HepG2 (cell line): ENCODE data around the gene TMBIM1. TPM values are rescaled to one million over a fixed set of nuclear protein-coding genes. Genes with fewer than 3 reads are reported as not detected.
A peak's percentile ranks its signal among the peaks of the same experiment; 100 is the strongest.

Source experiments
- ATF6 ChIP-seq: sonication (generic); formaldehyde crosslinking; conservative IDR thresholded peaks from 2 replicates; pipeline ENCODE4 v1.4.0; 2020; ENCODE audit warnings: missing genetic modification reagents
- BCLAF1 ChIP-seq: fragments of 450-650 bp; IDR thresholded peaks from 2 replicates; pipeline ENCODE4 v1.6.1; 2017; ENCODE audit warnings: mild to moderate bottlenecking
- FOXK1 ChIP-seq: sonication (generic); formaldehyde crosslinking; IDR thresholded peaks from 2 replicates; pipeline ENCODE4 v1.4.0; 2020; ENCODE audit warnings: low read depth, missing genetic modification reagents, borderline replicate concordance
- FOXK2 ChIP-seq: fragments of 450-650 bp; IDR thresholded peaks from 2 replicates; pipeline ENCODE4 v1.6.1; 2016
- HDAC6 ChIP-seq: fragments of 200-600 bp; sonication (generic); IDR thresholded peaks from 2 replicates; pipeline ENCODE4 v1.7.0; 2017; ENCODE audit warnings: mild to moderate bottlenecking, antibody characterized with exemption, low read length, low read depth
- MAF1 ChIP-seq: sonication (generic); formaldehyde crosslinking; IDR thresholded peaks from 2 replicates; pipeline ENCODE4 v1.5.0; 2020; ENCODE audit warnings: missing genetic modification reagents, borderline replicate concordance
- MAZ ChIP-seq, 2 experiments: sonication (generic) in 1 of 2; formaldehyde crosslinking in 1 of 2; IDR thresholded peaks; 2 replicates each; pipeline versions ENCODE4 v1.5.0 to v1.6.1; 2012 to 2020; ENCODE audit warnings: low read depth in 2 of 2, mild to moderate bottlenecking in 2 of 2, borderline replicate concordance in 1 of 2, improper control_type of control experiment in 1 of 2, low read length in 1 of 2, missing genetic modification reagents in 1 of 2, moderate library complexity in 1 of 2
- MYC ChIP-seq: sonication (generic); formaldehyde crosslinking; IDR thresholded peaks from 2 replicates; pipeline ENCODE4 v1.9.0; 2021; ENCODE audit warnings: missing genetic modification reagents, borderline replicate concordance
- PAF1 ChIP-seq: IDR thresholded peaks from 2 replicates; pipeline ENCODE4 v1.6.1; 2016; ENCODE audit warnings: missing genetic modification reagents, missing compliant biosample characterization
- SAP130 ChIP-seq: IDR thresholded peaks from 2 replicates; pipeline ENCODE4 v1.6.1; 2016; ENCODE audit warnings: low read depth
- SRY ChIP-seq: sonication (generic); formaldehyde crosslinking; IDR thresholded peaks from 2 replicates; pipeline ENCODE4 v1.8.0; 2022; ENCODE audit warnings: mild to moderate bottlenecking, missing genetic modification reagents
- ZBTB34 ChIP-seq: sonication (generic); formaldehyde crosslinking; IDR thresholded peaks from 2 replicates; pipeline ENCODE4 v1.8.0; 2022; ENCODE audit warnings: mild to moderate bottlenecking, missing genetic modification reagents
- ZFP41 ChIP-seq: sonication (generic); formaldehyde crosslinking; IDR thresholded peaks from 2 replicates; pipeline ENCODE4 v1.4.0; 2020; ENCODE audit warnings: mild to moderate bottlenecking, missing genetic modification reagents, borderline replicate concordance
- ZKSCAN1 ChIP-seq: fragments of 150-350 bp; IDR thresholded peaks from 2 replicates; pipeline ENCODE4 v1.6.1; 2014; ENCODE audit warnings: low read length
- ZKSCAN5 ChIP-seq: sonication (generic); formaldehyde crosslinking; IDR thresholded peaks from 2 replicates; pipeline ENCODE4 v1.5.1; 2020; ENCODE audit warnings: mild to moderate bottlenecking, missing genetic modification reagents
- ZNF18 ChIP-seq: sonication (generic); formaldehyde crosslinking; IDR thresholded peaks from 2 replicates; pipeline ENCODE4 v1.8.0; 2022; ENCODE audit warnings: mild to moderate bottlenecking, missing genetic modification reagents; ENCODE audit not compliant: insufficient replicate concordance
- ZNF225 ChIP-seq: sonication (generic); formaldehyde crosslinking; IDR thresholded peaks from 2 replicates; pipeline ENCODE4 v1.4.0; 2020; ENCODE audit warnings: mild to moderate bottlenecking, missing genetic modification reagents
- ZNF317 ChIP-seq: sonication (generic); formaldehyde crosslinking; IDR thresholded peaks from 2 replicates; pipeline ENCODE4 v1.5.0; 2020; ENCODE audit warnings: mild to moderate bottlenecking, missing genetic modification reagents
- ZNF570 ChIP-seq: sonication (generic); formaldehyde crosslinking; IDR thresholded peaks from 2 replicates; pipeline ENCODE4 v1.4.0; 2020; ENCODE audit warnings: mild to moderate bottlenecking, missing genetic modification reagents, borderline replicate concordance
- ZNF775 ChIP-seq: sonication (generic); formaldehyde crosslinking; IDR thresholded peaks from 2 replicates; pipeline ENCODE4 v1.4.0; 2020; ENCODE audit warnings: missing genetic modification reagents, mild to moderate bottlenecking, moderate library complexity, borderline replicate concordance
- polyA plus RNA-seq, 8 experiments: library from polyadenylated mRNA; depleted of rRNA in 3 of 8; stranded (reverse) in 7 of 8; unstranded in 1 of 8; fragments of >200 nt; fragmentation: Illumina TruSeq in 4 of 8; extraction: Trizol in 4 of 8; gene quantifications; 2 replicates each; pipeline versions ENCODE4 v1.2.1 to v1.2.3, GENCODE V29; 2011 to 2016; ENCODE audit warnings: low read depth in 4 of 8, missing spikeins in 1 of 8, mixed read lengths in 1 of 8; ENCODE audit not compliant: insufficient read depth in 1 of 8
- total RNA-seq, 5 experiments: library from RNA; depleted of rRNA; stranded (reverse); fragments of >200 nt; fragmentation: Illumina TruSeq; extraction: Trizol; gene quantifications; 2 replicates each; pipeline ENCODE4 v1.2.3, GENCODE V29; 2016; ENCODE audit warnings: low read depth in 1 of 5

Gene TMBIM1
- total and polyA plus RNA-seq, 2 of the 13 experiments (the other 11 are each of a cell fraction or from before 2014, with no cell fraction given): 127 to 139 TPM

- TF ChIP-seq ZNF18 (no peak), BCLAF1 (no peak), MAF1 (CRISPR knock-in tag) (0 out of 2 replicates have a peak, but pooled peaks have one; percentile 36), ATF6 (CRISPR knock-in tag) (no peak), PAF1 (CRISPR knock-in tag) (no peak), ZFP41 (0 out of 2 replicates have a peak, but pooled peaks have one; percentile 70), FOXK2 (no peak), HDAC6 (no peak), SRY (CRISPR knock-in tag) (peak; percentile 32; the same call in 1 of the 2 replicates), SAP130 (CRISPR knock-in tag) (peak; percentile 83), MAZ (IDR thresholded peaks at IDR 0.05; ENCODE audit: borderline replicate concordance, low read depth, low read length) (peak; percentile 87), MAZ (CRISPR knock-in tag; IDR thresholded peaks at IDR 0.05; ENCODE audit: low read depth) (peak; percentile 97), MYC (CRISPR knock-in tag) (peak; percentile 83), ZNF225 (peak; percentile 68; the same call in 1 of the 2 replicates), ZKSCAN5 (CRISPR knock-in tag) (no peak; the same call in 1 of the 2 replicates), ZBTB34 (no peak; the same call in 1 of the 2 replicates), FOXK1 (CRISPR knock-in tag) (no peak), ZNF570 (CRISPR knock-in tag) (no peak), ZNF317 (CRISPR knock-in tag) (0 out of 2 replicates have a peak, but pooled peaks have one; percentile 75), ZNF775 (CRISPR knock-in tag) (no peak), ZKSCAN1 (no peak)
Measured at GRCh38 chr2:218292048-218293014, at the start of gene TMBIM1 (continued).
